Activated T-cell treated with anti-CD3 and anti-CD28 coated beads, Interleukin-2, amount 50 U/mL, for 72 hours (primary cell): Measurements from ENCODE around the gene SPATA22. TPM values are rescaled to one million over a fixed set of nuclear protein-coding genes. Genes with fewer than 3 reads are reported as not detected.

Experiments used
- total RNA-seq, 2 donors: library from RNA; stranded (reverse); gene quantifications; one replicate each; pipeline ENCODE4 v1.2.3, GENCODE V29; 2022

SPATA22 gene
- total RNA-seq, 2 donors from 2014 or later: 0.37 TPM; not detected in 1

Other genes with a start within 250 kb of the SPATA22 start
- gene OR3A1, start 173.5 kb downstream of the SPATA22 start, total RNA-seq: 1 to 10 TPM in 1 of 2 donors, under 1 TPM in 1; 0.53 to 1.8 TPM
- gene OR3A2, start 85.5 kb downstream of the SPATA22 start, total RNA-seq: 10 to 100 TPM in 1 of 2 donors, 1 to 10 TPM in 1; 6.2 to 11.0 TPM
- gene OR1E1, start 73.4 kb downstream of the SPATA22 start, total RNA-seq: not detected
- not detected for gene OR3A3, start 60.4 kb downstream of the SPATA22 start, total RNA-seq
- not detected for gene OR1E2, start 38.0 kb downstream of the SPATA22 start, total RNA-seq
- gene ASPA, start 4.2 kb upstream of the SPATA22 start, total RNA-seq: under 1 TPM in 1 of 2 donors, not detected in 1; 0.34 TPM
- 1 to 10 TPM; 2.0 to 2.6 TPM for gene TRPV3, start 86.0 kb upstream of the SPATA22 start, total RNA-seq
- 1 to 10 TPM; 4.1 to 5.1 TPM for gene TRPV1, start 137.6 kb upstream of the SPATA22 start, total RNA-seq
- 1 to 10 TPM; 9.2 to 9.4 TPM for gene SHPK, start 164.4 kb upstream of the SPATA22 start, total RNA-seq
- 10 to 100 TPM; 10.5 to 12.1 TPM for gene CTNS, start 164.9 kb upstream of the SPATA22 start, total RNA-seq
- gene TAX1BP3, start 196.8 kb upstream of the SPATA22 start, total RNA-seq: 10 to 100 TPM; 10.6 to 12.3 TPM
- gene EMC6, start 197.0 kb upstream of the SPATA22 start, total RNA-seq: 10 to 100 TPM; 44.0 to 45.0 TPM
- gene P2RX5, start 224.3 kb upstream of the SPATA22 start, total RNA-seq: 10 to 100 TPM; 46.5 to 60.1 TPM